Fibroblast of pulmonary artery (primary cell): Measurements from ENCODE around the gene PRR18.

ENCODE experiments used
- DNase-seq: peaks from one replicate; pipeline ENCODE4 v3.0.0-alpha.2; 2010; ENCODE audit warnings: low read depth
- H3K4me3 ChIP-seq: replicated peaks from 2 replicates; pipeline ENCODE4 v1.5.1; 2011; ENCODE audit warnings: low read depth, mild to moderate bottlenecking, control low read depth, low read length, moderate library complexity
- CTCF ChIP-seq: IDR thresholded peaks from 2 replicates; pipeline ENCODE4 v1.5.1; 2011; ENCODE audit warnings: mild to moderate bottlenecking, control low read depth, low read length, inconsistent platforms; ENCODE audit errors: missing control alignments

PRR18 gene

GRCh38 chr6:166274163-166274562, 34.0 kb downstream of the PRR18 start:
- H3K4me3 ChIP-seq = no peak overlapping the region
- no peak for DNase-seq
- no peak for TF ChIP-seq CTCF

- DNase-seq = no peak
- TF ChIP-seq CTCF = no peak
- no peak overlapping the region for H3K4me3 ChIP-seq
Observed at GRCh38 chr6:166271376-166271765, 36.8 kb downstream of the PRR18 start.

- no peak for TF ChIP-seq CTCF
- no peak overlapping the region for H3K4me3 ChIP-seq
- DNase-seq = no peak
Observed at GRCh38 chr6:166270706-166271375, 37.4 kb downstream of the PRR18 start.

GRCh38 chr6:166269301-166270039, 38.7 kb downstream of the PRR18 start:
- no peak for DNase-seq
- TF ChIP-seq CTCF = no peak
- no peak overlapping the region for H3K4me3 ChIP-seq

GRCh38 chr6:166268431-166268830, 39.8 kb downstream of the PRR18 start:
- no peak for DNase-seq
- no peak overlapping the region for H3K4me3 ChIP-seq
- no peak for TF ChIP-seq CTCF

GRCh38 chr6:166267526-166267925, 40.7 kb downstream of the PRR18 start:
- DNase-seq = no peak
- no peak for TF ChIP-seq CTCF
- H3K4me3 ChIP-seq = no peak overlapping the region
